ENCODE results near the gene RPL7L1. TPM values are rescaled to one million over a fixed set of nuclear protein-coding genes. Genes with fewer than 3 reads are reported as not detected.

Gene RPL7L1
- total RNA-seq, 3 donors from 2014 or later, result 47.4 to 61.4 (median 53.7) TPM

DNA sequence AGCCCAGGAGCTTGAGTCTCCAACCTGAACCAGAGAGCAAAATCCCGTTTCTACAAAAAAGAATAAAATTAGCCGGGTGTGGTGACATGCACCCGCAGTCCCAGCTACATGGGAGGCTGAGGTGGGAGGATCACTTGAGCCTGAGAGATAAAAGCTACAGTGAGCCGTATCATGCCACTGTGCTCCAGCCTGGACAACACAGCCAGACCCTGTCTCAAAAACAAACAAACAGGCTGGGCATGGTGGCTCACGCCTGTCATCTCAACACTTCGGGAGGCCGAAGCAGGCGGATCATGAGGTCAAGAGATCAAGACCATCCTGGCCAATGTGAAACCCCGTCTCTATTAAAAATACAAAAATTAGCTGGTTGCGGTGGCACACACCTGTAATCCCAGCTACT is 25.1 kb downstream of the RPL7L1 start:
- ATAC-seq, result no peak
- no peak for DNase-seq
- intact Hi-C loops (cut with DNase I, micrococcal nuclease), result loop anchor here in 1 of 2 donors (10.0 kb wide), 1 partner anchor 240 kb away; no protein-coding TSS in a partner anchor
- H3K4me3 ChIP-seq, result no peak overlapping the region
- H3K36me3 ChIP-seq (ENCODE audit: low read depth), result peaks cover 2% of the 10 kb centered on the region
- TF ChIP-seq, protein P1, sequence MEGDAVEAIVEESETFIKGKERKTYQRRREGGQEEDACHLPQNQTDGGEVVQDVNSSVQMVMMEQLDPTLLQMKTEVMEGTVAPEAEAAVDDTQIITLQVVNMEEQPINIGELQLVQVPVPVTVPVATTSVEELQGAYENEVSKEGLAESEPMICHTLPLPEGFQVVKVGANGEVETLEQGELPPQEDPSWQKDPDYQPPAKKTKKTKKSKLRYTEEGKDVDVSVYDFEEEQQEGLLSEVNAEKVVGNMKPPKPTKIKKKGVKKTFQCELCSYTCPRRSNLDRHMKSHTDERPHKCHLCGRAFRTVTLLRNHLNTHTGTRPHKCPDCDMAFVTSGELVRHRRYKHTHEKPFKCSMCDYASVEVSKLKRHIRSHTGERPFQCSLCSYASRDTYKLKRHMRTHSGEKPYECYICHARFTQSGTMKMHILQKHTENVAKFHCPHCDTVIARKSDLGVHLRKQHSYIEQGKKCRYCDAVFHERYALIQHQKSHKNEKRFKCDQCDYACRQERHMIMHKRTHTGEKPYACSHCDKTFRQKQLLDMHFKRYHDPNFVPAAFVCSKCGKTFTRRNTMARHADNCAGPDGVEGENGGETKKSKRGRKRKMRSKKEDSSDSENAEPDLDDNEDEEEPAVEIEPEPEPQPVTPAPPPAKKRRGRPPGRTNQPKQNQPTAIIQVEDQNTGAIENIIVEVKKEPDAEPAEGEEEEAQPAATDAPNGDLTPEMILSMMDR (IDR thresholded peaks at IDR 0.05), result no peak
- H3K4me1 ChIP-seq (ENCODE audit: low read depth), result no peaks in the 10 kb centered on the region
- no peaks in the 10 kb centered on the region for H3K9me3 ChIP-seq

DNA sequence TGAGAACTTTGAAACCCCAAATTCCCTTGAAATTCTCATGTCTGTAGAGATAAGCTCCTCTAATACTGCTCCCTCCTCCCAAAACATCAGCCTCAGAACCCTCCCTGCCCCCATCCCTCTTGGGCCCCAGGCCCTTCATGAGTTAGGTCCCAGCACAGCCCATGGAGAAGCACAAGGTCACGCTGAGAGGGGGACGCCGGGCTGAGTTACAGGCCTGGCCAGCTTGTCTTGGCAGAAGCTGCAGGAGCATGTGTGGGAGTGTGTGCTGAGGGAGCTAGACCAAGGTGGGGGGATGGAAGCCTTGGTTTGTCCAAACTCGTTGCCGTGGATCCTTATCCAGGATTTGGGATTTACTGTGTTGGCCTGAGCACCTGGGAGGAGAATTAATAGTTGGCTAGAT is 27.9 kb downstream of the RPL7L1 start:
- no peaks in the 10 kb centered on the region for H3K36me3 ChIP-seq (ENCODE audit: low read depth)
- DNase-seq (no peak), ATAC-seq (no peak)
- peaks cover 5% of the 10 kb centered on the region for H3K4me1 ChIP-seq (ENCODE audit: low read depth)
- no peak overlapping the region for H3K4me3 ChIP-seq
- TF ChIP-seq, protein P1 (IDR thresholded peaks at IDR 0.05), result no peak
- H3K9me3 ChIP-seq, result no peaks in the 10 kb centered on the region
- intact Hi-C loops (cut with DNase I, micrococcal nuclease), result loop anchor here (5.0 to 10.0 kb wide), 2 partner anchors 237 to 240 kb away; no protein-coding TSS in a partner anchor

DNA sequence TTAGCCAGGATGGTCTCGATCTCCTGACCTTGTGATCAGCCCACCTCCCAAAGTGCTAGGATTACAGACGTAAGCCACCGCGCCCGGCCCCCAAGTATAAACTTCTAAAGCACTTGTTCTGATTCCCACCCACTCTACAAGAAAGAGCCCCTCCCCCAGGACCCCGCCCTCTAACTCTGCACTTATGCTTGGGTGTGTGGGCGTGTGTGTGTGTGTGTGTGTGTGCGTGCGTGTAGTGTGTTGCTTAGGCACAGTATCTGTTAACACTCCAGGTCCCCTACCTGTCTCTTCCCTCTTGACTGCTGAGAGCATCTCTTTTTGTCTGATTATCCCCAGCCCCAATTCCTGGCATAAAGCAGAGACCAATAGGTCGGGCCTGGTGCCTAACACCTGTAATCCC is 30.4 kb downstream of the RPL7L1 start:
- Histone ChIP-seq H3K9me3 (no peaks in the 10 kb centered on the region), H3K4me1 (ENCODE audit: low read depth) (peaks cover 5% of the 10 kb centered on the region), H3K4me3 (no peak overlapping the region), H3K36me3 (ENCODE audit: low read depth) (no peaks in the 10 kb centered on the region)
- intact Hi-C loops (cut with DNase I, micrococcal nuclease), result loop anchor here (5.0 to 10.0 kb wide), 2 partner anchors 235 to 237 kb away; no protein-coding TSS in a partner anchor
- ATAC-seq (no peak), DNase-seq (no peak)
- TF ChIP-seq, protein P1 (IDR thresholded peaks at IDR 0.05), result no peak

DNA sequence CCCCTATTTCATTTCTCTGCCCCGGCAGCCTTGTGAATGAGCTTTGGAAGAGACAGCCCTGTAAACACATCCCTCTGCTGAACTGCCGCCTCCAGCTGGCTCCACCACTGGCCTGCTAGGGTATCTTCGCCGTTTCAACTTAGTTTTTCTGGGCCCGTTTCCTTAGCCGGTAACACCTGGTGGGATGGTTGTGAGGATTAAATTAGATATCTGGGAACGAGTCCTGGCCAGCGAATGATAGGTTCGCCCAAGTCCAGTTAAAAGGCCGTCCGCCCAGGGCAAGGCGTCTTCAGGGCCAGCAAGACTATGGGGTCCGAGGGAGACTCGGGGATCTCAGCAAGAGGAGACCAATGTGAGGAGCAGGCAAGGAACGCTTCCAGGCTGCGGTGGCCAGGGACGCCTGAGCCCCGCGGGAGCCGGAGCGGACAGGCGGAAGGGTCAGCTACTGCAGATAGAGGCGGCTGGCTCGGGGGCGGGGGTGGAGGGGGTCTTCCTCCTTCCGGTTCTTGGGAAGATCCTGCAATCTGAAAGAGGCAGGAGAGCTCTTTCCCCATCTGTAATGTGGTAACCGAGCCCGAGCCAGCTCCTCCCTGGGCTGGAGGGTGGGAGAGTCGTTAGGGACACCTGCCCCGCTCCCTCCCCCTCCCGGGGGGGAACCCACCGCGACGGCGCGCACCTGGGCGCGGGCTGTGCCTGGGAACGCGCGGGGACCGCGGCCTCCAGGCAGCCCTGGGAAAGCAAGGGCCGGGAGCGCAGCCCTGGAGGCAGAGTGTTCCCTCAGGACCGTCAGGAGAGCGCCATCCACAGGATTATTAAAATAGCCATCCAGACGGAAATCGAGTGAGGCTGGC is 32.0 kb downstream of the RPL7L1 start:
- intact Hi-C loops (cut with DNase I, micrococcal nuclease), result no loop called here
- ATAC-seq (no peak), DNase-seq (no peak)
- Histone ChIP-seq H3K4me1 (ENCODE audit: low read depth) (peaks cover 5% of the 10 kb centered on the region), H3K9me3 (no peaks in the 10 kb centered on the region), H3K36me3 (ENCODE audit: low read depth) (no peaks in the 10 kb centered on the region), H3K4me3 (no peak overlapping the region)
- TF ChIP-seq, protein P1 (IDR thresholded peaks at IDR 0.05), result no peak

DNA sequence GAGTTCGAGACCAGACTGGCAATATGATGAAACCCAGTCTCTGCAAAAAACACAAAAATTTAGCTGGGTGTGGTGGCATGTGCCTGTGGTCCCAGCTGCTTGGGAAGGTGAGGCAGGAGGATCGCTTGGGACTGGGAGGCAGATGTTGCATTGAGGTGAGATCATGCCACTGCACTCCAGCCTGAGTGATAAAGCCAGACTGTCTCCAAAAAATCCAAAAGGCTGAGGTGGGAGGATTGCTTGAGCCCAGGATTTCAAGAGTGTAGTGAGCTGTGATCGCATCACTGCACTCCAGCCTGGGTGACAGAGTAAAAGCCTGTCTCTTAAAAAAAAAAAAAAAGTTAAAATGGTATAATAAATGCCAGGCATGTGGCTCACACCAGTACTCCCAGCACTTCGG is 35.1 kb downstream of the RPL7L1 start:
- ATAC-seq, result no peak
- Histone ChIP-seq H3K36me3 (ENCODE audit: low read depth) (no peaks in the 10 kb centered on the region), H3K4me3 (no peak overlapping the region), H3K4me1 (ENCODE audit: low read depth) (peaks cover 5% of the 10 kb centered on the region), H3K9me3 (no peaks in the 10 kb centered on the region)
- intact Hi-C loops (cut with DNase I, micrococcal nuclease), result no loop called here
- TF ChIP-seq, protein P1 (IDR thresholded peaks at IDR 0.05), result no peak
- no peak for DNase-seq

All from mucosa of descending colon (tissue), 3 donors.